Uterus (tissue), 4 donors: ENCODE data around the gene CSTB. TPM values are rescaled to one million over a fixed set of nuclear protein-coding genes. Genes with fewer than 3 reads are reported as not detected.
"Not testable (repeated sequence)": the region's sequence is repeated elsewhere in the genome, so short reads cannot be mapped to it uniquely, and the experiment has no call there.

Source experiments
- DNase-seq, 2 donors: peaks; one replicate each; pipeline ENCODE4 v3.0.0-alpha.2; 2019 to 2020
- H3K27ac ChIP-seq, 2 donors: fragments of 200-600 bp; sonication (generic); 1 replicate in 1 of 2; 2 replicates in 1 of 2; pipeline ENCODE4 v1.5.1; 2016 to 2018
- H3K27me3 ChIP-seq, 2 donors: fragments of 200-600 bp; sonication (generic); one replicate each; pipeline ENCODE4 v1.5.1; 2018 to 2019; ENCODE audit warnings: control low read depth in 1 of 2
- H3K36me3 ChIP-seq, 2 donors: fragments of 200-600 bp; sonication (generic); one replicate each; pipeline ENCODE4 v1.5.1; 2019; ENCODE audit warnings: control low read depth in 1 of 2
- H3K4me1 ChIP-seq, 2 donors: fragments of 200-600 bp; sonication (generic); one replicate each; pipeline ENCODE4 v1.5.1; 2018 to 2019; ENCODE audit warnings: control low read depth in 1 of 2
- H3K4me3 ChIP-seq, 2 donors: fragments of 200-600 bp; sonication (generic); 1 replicate in 1 of 2; 2 replicates in 1 of 2; pipeline ENCODE4 v1.5.1; 2018 to 2019; ENCODE audit warnings: mild to moderate bottlenecking in 1 of 2
- H3K9me3 ChIP-seq, 2 donors: fragments of 200-600 bp; sonication (generic); one replicate each; pipeline ENCODE4 v1.5.1; 2019; ENCODE audit warnings: control low read depth in 1 of 2
- CTCF ChIP-seq, 4 experiments: fragments of 200-600 bp in 2 of 4; fragments of 450-650 bp in 2 of 4; sonication (generic) in 2 of 4; IDR thresholded peaks; one replicate each; pipeline ENCODE4 v1.5.1; 2016 to 2019; ENCODE audit warnings: antibody characterized with exemption in 4 of 4, mild to moderate bottlenecking in 2 of 4, moderate library complexity in 1 of 4
- POLR2A ChIP-seq, 2 donors: fragments of 450-650 bp; IDR thresholded peaks; one replicate each; pipeline ENCODE4 v1.6.1; 2016; ENCODE audit warnings: antibody characterized with exemption in 2 of 2, mild to moderate bottlenecking in 1 of 2, moderate library complexity in 1 of 2
- intact Hi-C: fragments of 100-400 bp; cut with DNase I; formaldehyde crosslinking; loops from one replicate; pipeline ENCODE4 v1.15.1; 2023; ENCODE audit warnings: low total_unique reads
- total RNA-seq, 4 donors: library from RNA; depleted of rRNA in 3 of 4; stranded (reverse); fragments of >200 nt in 3 of 4; gene quantifications; one replicate each; pipeline versions ENCODE4 v1.1.0 to v1.2.4, GENCODE V29; 2014 to 2023
- donor health status: DM: yes; HTN: yes; CAD: no.

The CSTB gene
- 10 to 100 TPM in 1 of 4 donors, 1 to 10 TPM in 3; 2.0 to 31.2 (median 5.6) TPM for total RNA-seq

- peak; percentile 68 to 78 for DNase-seq
- intact Hi-C loops = loop anchor here (10.0 kb wide), 1 partner anchor 61 kb away; the partner anchor contains the start of gene PDXK
- TF ChIP-seq POLR2A (IDR thresholded peaks at IDR 0.05) = peak; percentile 58 to 65
- peak in 1 of 4 experiments; percentile 5 for TF ChIP-seq CTCF (IDR thresholded peaks at IDR 0.05)
These were observed at the start of gene CSTB for GRCh38 chr21:43775795-43776430. TSS of gene CSTB (minus strand) at chr21:43776308. CDS start at chr21:43776269, 39 bp downstream.

GRCh38 chr21:43825242-43825935, 49.3 kb upstream of the CSTB start:
- Histone ChIP-seq H3K4me1 (no peaks in the 10 kb centered on the region), H3K27me3 (no peaks in the 10 kb centered on the region), H3K4me3 (no peak overlapping the region), H3K27ac (no peak overlapping the region), H3K9me3 (no peaks in the 10 kb centered on the region), H3K36me3 (no peaks in the 10 kb centered on the region)
- no peak for DNase-seq
- intact Hi-C loops = no loop called here
- TF ChIP-seq CTCF (IDR thresholded peaks at IDR 0.05) (no peak), POLR2A (IDR thresholded peaks at IDR 0.05) (no peak)

More at GRCh38 chr21:43775795-43776430, at the start of gene CSTB:
- Histone ChIP-seq H3K36me3 (no peaks in the 10 kb centered on the region), H3K27me3 (no peaks in the 10 kb centered on the region), H3K9me3 (no peaks in the 10 kb centered on the region), H3K27ac (peak within 1 kb of the TSS; percentile 80 to 84), H3K4me1 (no peaks in the 10 kb centered on the region), H3K4me3 (peak within 1 kb of the TSS; percentile 50 to 93)

GRCh38 chr21:43824333-43825241, 48.5 kb upstream of the CSTB start:
- TF ChIP-seq CTCF (IDR thresholded peaks at IDR 0.05) = no peak
- no peak for TF ChIP-seq POLR2A (IDR thresholded peaks at IDR 0.05)
- H3K4me3 ChIP-seq = no peak overlapping the region
- H3K36me3 ChIP-seq = no peaks in the 10 kb centered on the region
- DNase-seq = no peak
- no peaks in the 10 kb centered on the region for H3K27me3 ChIP-seq
- H3K4me1 ChIP-seq = no peaks in the 10 kb centered on the region
- no peak overlapping the region for H3K27ac ChIP-seq
- intact Hi-C loops = no loop called here
- H3K9me3 ChIP-seq = no peaks in the 10 kb centered on the region

- H3K4me3 ChIP-seq, H3K27ac ChIP-seq, H3K36me3 ChIP-seq, intact Hi-C loops, H3K27me3 ChIP-seq, H3K9me3 ChIP-seq, H3K4me1 ChIP-seq, DNase-seq: not testable (repeated sequence)
These were observed 46.6 kb upstream of the CSTB start for GRCh38 chr21:43822741-43823140.

- H3K9me3 ChIP-seq, intact Hi-C loops, H3K4me3 ChIP-seq, DNase-seq, H3K36me3 ChIP-seq, H3K4me1 ChIP-seq, H3K27me3 ChIP-seq, H3K27ac ChIP-seq: not testable (repeated sequence)
These were observed 46.1 kb upstream of the CSTB start for GRCh38 chr21:43822166-43822565.
